Amniotic stem cell (primary cell): ENCODE results near the gene POU3F3.

Source experiments
- DNase-seq: peaks from one replicate; lab custom pipeline; 2025; lab: John Stamatoyannopoulos, UW

Gene POU3F3

DNA sequence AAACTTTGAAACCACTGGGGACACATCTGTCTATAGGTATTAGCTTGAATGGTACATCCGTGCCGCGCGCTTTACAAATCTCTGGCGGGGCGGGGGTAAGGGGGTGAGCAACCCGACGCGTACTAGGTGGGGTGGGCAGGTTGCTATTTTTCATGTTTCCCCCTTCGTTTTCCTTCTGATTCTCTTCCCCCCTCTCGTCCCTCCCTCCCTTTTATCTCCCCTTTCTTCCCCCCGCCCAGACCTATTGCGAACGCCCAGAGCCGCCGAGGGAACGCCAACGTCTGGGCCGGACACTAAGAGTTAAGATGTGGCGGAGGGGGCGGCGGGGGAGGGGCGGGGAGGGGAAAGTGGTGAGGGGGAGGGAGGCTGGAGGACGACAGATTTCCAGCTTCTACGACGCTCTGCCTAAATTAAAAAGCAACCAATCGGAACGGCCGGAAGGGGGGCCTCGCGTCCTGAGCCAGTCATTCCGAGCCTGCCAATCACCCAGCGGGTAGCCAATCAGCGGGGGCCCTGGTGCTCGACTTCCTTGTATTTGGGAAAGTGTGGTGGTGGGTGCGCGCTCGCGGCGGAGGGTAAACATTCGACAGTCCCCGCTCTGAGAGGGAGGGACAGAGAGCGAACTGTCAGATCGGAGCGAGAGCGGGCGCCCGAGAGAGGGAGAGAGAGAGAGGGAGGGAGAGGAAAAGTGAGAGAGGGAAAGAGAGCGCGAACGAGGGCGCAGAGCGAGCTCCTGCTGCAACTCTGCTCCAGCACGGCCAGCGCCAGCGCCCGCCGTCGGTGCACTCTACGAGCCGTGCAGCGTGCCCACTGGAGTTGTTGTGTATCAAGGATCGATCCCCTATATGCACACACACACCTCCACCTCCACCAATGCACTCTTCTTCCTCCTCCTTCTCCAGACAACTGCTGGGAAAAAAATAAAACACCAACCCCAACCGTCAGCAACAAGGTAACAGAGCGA, at the start of gene POU3F3:
Gene POU3F3, plus strand, starts transcription at position 582 of the 964 bp plus-strand sequence. CDS start 1,396 bp downstream, outside the sequence.
- no peak for DNase-seq

DNA sequence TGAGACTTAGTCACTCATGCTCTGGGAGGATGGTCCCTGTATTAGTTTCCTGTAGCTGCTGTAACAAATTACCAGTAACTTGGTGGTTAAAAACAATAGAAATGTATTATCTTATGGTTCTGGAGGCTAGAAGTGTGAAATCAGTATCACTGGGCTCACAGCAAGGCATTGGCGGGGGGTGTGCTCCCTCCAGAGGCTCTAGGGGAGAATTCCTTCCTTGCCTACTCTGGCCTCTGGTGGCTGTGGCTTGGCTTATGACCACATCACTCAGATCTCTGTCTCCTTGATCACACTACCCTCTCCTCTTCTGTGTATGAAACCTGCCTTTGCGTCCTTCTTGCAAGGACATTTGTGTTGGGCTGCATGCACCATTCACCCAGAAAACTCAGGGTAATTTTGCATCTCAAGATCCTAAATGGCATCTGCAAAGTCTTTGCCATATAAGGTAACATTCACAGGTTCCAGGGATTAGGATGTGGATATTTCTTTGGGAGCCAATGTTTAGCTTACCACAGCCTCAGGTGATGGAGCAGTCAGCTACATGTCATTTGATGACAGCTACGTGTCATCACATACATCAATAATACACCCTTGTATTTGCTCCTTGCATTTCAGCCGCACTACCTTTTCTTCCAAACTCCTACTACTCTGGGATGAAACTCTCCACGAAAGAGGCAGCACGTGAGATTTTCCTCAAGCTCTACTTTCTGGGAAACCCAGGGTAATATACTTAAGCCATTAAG, 49.6 kb upstream of the POU3F3 start:
- DNase-seq = no peak

DNA sequence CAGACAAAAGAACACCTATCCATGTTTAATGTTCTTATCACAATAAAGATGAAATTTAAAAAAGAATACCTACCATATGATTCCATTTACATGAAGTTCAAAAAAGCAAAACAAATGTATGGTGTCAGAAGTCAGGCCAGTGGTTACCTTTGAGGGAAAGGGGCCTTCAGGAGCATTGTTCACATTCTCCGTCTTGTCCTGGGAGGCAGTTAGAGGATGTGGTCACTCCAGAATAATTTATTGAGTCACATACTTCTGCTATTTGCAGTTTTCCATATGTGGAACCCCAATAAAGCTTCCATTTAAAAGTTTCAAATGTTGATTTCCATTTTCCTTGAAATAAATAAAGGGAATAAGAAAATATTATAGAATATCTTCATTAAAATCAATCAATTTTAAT, 41.6 kb upstream of the POU3F3 start:
- no peak for DNase-seq

DNA sequence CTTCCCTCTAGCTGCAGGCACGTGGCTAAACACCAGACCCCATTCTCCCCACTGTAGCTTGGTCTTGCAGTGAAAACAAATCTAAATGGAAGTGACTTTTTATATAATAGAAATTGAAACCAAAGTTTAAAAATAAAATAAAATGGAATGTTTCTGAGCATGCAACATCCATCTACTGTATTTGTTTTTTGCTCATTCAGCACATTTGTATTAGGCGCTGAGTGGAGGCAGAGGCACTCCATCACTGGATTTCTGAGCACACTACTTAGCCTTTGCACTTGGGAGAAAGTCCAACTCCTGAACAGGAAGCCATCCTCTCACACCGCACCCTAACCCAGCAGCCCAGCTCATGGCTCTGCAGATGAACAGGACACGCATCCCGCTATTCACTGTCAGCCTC, 37.8 kb upstream of the POU3F3 start:
- no peak for DNase-seq

DNA sequence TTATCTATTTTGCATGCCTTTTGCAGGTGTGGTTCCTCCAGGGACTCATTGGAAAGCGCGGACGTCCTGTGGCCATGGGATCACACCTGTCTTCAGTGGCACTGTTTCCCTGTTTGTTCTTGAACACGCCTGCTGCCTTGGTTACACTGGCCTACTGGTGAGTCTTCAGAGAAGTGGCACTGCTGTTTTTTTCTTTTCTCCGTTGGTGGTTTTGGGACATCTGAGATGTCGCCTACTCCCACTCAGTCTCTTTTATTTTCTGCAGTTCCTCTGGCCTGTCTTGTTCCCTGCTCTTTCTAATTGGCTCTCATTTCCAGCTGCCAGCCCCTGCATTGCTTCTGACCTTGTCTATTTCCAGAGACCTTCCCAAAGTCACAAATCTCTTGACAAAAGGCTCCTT, 35.7 kb upstream of the POU3F3 start:
- DNase-seq = no peak

DNA sequence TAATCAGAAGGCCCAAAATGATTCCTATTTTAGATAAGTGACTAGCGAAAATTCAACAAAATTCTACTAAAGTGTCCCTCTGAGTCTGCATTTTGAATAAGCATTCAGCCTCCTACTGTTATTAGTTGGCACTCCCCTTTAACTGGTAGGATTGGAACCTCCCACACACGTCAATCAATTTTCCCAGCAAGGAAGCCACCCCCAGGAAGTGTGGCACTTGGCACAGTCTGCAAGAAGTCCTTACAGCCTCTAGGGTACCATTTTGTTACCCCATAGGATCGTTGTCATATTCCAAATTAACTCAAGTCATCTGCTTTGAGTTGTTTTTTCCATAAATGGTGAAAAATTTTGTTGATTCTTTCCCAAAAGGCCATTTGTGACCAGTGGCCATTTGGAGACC, 33.8 kb upstream of the POU3F3 start:
- DNase-seq = no peak

DNA sequence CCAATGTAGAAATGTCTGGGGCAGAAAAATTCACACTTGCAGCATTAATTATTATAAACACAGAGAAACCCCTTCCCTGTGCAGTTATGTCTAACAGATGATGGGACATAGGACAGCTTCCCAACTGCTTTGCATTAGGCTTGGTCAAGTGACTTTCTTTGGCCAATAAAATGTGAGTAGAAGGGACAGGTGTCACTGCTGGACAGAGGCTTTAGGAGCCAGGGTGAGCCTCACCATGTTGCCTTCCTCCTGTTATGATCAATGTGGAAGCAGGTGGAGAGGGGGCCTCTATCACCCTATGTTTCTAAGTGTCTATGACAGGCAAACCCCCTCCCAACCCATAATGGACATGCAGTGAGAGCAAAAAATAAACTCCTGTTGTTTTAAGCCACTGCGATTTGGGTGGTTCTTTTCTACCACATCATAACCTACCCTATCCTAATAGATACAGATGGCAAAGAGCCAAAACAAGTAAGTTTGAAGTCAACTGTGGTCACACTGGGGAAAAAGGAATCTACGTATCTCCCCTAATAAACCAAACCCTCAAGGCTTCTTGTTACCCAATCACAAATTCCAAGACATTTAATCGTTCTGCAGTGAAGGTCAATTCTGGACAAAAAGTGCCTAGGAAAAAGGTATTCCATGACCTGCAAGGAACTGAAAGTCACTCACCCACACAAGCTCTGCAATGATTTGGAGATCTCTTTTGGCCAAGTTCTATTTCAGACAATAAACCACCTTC, 28.6 kb upstream of the POU3F3 start:
- no peak for DNase-seq

DNA sequence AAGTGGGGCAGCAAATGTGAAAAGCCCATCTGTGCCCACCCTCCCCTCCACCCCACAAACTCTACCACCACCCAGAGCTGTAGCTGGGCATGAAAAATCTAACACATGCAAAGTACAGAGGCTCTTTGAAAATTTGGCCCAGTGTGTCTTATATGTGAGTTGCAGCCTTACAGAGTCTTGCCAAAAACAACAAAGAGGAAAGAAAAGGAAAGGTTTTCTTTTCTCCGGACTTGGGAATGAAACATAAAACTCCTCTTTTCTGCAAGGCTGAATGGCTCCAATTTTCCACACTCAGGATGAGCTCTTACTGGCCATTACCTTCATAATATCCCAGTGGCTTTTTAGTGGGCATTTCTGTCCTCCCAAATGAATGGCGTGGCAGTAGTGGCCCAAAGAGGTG, 27.9 kb upstream of the POU3F3 start:
- DNase-seq = no peak

DNA sequence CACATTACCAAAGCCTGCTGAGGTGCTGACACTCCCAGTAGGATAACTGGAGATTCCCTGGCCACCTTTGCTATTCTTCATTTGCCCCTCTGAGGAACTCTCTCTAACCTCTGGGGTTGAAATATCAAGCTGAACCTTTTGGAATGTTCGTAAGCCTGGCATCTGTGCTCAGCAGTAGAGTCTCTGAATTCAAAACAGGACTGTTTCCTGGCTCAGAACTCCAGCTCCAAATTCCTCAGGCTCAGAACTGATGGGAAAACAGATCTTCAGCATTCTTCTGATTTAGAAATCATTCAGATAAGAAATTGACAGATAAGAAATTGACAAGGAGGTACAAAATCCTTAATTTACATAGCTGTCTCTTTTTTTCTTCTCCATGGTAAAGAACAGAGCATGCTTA, 22.2 kb upstream of the POU3F3 start:
- no peak for DNase-seq

DNA sequence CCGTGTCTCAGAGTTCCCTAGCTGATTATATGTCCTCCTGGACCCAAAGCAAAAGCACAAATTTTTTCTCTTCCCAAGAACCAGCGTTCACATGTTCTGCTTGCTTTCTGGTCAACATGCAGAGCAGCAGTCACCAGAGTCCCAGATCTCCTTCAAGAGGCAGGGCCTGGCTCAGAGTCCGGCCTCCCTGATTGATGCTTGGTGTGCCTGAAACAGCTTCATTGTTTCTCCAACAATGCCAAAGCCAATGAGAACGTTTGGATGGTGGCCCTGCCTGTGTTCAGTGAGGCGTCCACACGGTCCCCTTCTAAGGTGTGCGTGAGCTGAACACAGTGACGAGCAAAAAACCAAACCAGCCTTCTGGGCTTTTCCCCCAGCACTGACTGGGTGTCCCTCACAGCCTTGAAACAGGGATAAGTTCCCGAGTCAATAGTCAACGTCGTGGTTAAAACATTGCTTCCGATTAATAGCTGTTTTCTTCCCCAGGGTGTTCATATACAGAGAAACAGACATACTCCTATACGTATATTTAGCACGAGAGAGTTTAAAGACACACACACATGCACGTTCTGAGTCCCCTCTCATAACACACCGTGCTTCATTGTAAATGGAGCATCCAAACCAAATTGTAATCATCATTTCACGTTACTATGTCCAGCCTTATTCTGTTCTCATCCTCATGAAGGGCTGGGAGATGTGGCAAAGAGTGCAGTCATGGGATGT, 19.3 kb upstream of the POU3F3 start:
- DNase-seq = no peak

DNA sequence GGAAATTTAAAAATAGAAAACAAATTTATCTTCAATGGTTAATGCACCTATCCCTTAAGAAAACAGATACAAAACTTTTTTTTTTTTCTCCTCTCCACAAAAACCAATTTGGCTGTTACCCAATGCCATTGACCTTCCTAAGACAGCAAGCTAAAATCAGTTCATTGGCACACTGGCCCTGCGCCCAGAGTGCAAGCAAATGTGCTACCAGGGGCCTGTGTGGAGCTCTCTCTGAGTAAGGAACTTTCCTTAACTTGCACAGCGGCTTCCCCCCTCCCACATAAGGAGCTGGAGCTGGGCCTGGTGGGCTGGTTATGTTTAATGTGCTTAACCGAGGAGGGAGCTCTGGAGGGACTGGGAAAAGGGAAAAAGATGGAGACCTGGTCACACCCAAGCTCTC, 17.6 kb upstream of the POU3F3 start:
- no peak for DNase-seq

DNA sequence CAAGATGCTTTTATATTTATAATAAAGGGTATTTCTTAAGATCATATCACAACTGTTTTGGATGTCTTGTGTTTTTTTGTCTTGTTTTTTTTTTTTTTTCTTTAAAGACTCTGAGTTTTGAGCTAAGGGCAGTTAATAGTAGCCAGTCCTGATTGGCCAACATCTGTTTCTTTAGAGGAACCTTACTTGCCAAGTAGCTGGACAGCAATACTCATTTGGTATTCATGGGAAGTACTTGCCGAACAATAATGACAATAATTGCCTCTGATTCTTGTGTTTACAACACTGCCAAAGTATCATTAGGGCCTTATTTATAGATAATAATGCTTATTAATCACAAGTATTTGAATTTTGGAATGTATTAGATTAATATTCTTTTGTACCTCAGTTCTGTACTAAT, 17.1 kb upstream of the POU3F3 start:
- no peak for DNase-seq

DNA sequence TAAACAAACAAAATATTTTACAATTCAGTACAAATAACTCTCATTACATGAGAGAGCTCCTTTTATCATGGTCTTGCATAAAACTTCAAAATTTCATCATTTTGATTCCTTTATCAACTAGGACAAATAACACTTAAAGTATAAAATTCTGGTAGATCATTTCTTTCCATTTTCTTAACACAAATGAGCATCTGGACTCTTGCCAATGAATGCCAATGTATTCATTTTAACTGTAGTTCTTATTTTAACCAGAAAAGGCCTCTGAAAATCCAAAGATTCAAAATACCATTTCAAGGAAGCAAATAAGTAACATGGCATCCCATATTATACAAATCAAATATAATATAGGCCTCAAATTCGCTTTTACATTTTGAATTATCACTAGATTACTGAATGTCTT, 13.8 kb upstream of the POU3F3 start:
- DNase-seq = no peak

DNA sequence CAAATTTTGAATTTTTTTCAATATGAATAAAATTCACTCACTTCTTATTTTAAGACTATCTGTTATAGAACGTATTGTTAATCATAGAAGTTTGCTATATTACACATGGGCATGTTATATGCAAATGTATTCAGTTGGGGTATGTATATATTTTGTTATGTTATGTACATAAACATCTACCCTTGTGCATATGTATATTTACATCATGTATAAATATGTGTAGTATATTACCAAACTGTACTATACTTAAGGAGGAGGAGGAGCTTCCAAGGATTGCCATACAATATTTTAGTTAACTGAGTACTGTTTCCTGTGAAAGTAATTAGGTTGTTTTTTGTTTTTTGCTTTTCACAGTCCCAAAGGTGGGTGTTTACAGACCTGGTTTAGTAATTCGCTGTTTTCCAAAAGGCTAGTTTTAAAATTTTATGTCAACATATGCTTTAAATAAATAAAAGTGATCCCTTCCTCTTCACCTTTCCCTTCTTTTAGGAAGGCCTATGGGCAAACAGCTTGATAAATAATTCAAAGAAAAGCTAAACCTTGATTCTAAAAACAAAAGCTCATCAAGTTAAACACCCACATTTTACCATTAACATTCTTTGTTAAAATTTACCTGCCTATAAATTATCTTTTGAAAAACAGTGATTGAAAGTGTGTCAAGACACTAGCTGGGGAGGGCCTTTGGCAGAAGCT, 12.9 kb upstream of the POU3F3 start:
- DNase-seq = no peak

DNA sequence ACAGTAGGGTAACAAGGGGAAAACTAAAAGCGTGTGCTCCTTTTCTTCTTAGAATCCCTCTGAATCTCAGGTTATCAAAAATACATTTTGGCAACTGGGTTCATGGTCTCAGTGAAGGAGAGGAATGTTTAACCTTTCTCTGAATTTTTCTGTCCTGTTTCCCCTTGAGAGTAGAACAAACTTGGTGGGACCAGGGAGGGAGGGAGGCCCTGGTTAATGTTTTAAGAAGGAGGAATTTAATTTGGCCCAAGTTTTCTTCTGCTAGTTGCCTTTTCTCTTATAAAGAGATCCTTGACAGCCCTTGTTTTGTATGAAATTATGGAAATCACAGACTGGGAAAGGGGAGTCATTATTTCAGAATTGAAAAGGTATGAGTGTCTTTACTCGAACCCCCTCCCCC, 12.2 kb upstream of the POU3F3 start:
- no peak for DNase-seq

DNA sequence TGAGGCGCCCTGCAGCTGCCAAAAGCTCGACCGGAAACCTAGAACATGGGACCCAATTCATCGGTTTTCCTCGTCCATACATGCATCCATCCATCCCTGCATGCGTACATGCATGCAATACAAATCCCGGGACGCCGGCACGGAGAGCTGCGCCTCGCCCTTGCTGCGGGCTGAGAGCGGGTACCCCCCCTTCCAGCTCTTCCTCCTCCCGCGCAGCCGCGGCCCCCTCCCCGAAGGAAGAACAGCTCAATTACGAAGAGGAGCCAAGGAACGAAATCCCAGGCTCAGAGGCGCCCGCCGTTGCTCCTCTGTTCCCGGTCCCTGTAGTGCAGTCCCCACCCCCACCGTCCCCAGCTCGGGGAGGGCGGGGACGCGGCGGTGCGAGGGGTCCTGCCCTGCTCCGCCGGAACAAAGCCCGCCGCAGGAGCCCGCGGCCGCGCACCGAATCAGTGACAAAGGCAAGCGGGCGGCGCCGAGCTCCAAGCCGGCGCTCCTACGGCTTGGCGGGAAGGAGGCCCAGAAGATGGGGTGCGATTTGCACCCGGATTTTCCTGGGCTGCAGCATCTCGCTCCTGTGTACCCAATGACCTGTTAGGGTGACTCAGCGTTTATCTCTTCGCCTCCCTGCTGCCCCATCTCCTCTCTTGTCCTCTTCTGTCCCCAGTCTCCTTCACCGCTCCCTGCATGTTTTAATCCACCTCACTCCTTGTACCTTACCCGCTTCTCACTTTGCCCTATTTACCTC, 8.9 kb upstream of the POU3F3 start:
- DNase-seq = no peak

DNA sequence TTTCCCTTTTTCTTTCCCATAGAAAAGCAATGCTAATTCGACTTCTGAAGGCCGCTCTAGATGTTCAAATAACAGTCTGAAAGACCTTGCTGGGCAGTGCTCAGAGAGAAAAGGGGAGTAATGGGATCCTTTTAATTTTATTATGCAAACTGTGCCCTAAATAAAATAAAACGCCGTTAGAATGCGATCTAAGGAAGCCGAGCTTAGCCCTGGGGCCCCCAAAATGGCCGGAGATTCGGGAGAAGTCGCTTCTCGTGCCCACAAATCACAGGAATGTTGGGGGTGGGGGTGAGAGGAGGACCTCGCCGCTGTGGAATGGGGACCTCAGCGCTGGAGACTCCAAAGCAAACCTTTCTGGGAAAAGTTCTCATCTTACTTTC, 8.4 kb upstream of the POU3F3 start:
- DNase-seq = no peak

DNA sequence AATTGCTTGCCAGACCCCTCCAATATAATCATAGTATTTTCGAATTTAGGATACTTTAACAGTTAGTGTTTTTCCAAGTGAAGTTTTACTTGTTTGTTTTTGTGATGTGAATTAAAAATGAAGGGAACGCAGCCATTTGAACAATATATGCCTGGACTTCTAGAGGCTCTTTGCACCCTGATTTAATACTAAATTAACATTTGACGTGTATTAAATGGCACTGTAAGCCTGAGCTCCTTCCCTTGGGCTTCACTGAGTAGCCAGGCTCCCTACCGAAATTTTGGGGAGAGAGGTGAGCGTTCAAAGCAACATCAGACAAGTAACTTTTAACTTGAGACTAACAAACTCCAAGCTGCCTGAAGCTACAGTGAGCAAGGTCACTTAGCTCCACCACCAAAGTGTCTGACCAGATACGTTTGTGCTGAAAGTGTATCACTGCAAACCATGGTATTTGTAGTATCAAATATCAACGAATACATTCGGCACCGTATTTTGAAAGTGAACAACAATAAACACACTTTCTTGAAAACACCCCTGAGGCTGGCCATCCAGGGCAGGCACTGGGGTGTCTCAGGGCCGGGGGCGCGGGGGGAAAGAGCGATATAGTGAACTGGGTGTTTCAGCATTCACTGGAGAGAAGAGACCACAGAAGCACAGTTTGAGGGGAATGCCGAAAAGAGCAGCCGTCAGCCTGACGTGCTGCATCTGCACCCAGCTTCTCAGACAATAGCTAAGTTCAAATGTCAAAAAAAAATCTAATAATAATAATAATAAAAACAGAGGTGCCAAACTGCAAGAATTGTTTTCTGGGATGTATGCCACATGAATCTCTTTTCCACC, 7.7 kb upstream of the POU3F3 start:
- no peak for DNase-seq

DNA sequence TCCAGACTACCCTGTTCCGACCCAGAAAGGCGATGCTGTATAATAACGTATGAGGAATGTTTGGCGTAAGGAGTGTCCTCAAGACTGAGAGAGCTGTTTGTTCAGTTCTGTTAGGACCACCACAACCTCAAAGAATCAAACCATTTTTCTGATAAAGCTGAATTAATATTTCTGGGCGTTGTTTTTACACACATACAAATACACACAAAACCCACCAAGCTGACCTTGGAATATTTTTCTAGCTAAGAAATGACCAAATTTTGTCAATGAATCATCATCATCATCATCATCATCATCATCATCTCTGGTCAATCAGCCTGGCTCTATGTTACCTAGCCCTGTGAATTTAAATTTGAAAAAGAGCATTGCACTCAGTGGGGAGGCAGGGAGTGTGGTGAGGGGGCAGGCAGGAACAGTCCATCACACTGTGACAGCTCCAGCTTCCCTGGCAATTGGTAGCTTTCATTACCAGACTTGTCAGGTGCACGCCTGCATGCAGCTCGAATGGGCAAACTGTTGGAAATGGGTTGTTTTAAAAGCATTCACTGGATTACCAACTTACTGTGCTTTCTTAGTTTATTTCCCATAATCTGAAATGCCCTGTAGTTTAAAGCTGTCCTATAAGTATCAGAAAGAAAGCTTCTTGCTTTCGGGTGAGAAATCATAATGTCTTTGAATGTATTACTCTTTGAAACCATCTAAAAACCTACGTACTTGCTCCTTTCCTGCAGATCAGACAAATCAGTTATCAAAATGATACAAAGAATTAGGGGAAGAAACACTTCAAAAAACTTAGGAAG, 6.9 kb upstream of the POU3F3 start:
- no peak for DNase-seq
